HAP-1 (cell line): ENCODE results near the gene SLC38A8.

Source experiments
- DNase-seq, 2 experiments: peaks; one replicate each; pipeline ENCODE4 v3.0.0-alpha.2; 2016 to 2020; ENCODE audit warnings: low spot score in 2 of 2
- H3K27me3 ChIP-seq: fragments of 250-450 bp; sonication (Bioruptor Pico); 2 replicates; pipeline ENCODE4 v1.5.1; 2020; ENCODE audit warnings: low read depth, mild to moderate bottlenecking, moderate library complexity
- H3K36me3 ChIP-seq: fragments of 250-450 bp; sonication (Bioruptor Pico); replicated peaks from 2 replicates; pipeline ENCODE4 v1.5.1; 2020; ENCODE audit warnings: mild to moderate bottlenecking
- H3K4me1 ChIP-seq: fragments of 250-450 bp; sonication (Bioruptor Pico); 2 replicates; pipeline ENCODE4 v1.5.1; 2020; ENCODE audit warnings: mild to moderate bottlenecking
- H3K4me3 ChIP-seq: fragments of 250-450 bp; sonication (Bioruptor Pico); 2 replicates; pipeline ENCODE4 v1.5.1; 2020; ENCODE audit warnings: mild to moderate bottlenecking, moderate library complexity
- H3K9me3 ChIP-seq: fragments of 250-450 bp; sonication (Bioruptor Pico); 2 replicates; pipeline ENCODE4 v1.5.1; 2020; ENCODE audit warnings: mild to moderate bottlenecking, moderate library complexity
- in situ Hi-C: fragments of 300-500 bp; cut with MboI; formaldehyde crosslinking; loops from 3 replicates; pipeline ENCODE4 v1.14.3; 2020; ENCODE audit warnings: low sequenced_read_pairs, inconsistent platforms, mixed read lengths

The SLC38A8 gene

GRCh38 chr16:84042308-84042878, at the start of gene SLC38A8:
Gene SLC38A8 (minus strand): TSS chr16:84042795. CDS start chr16:84042157, 638 bp downstream.
- no peak within 1 kb of the TSS for H3K4me3 ChIP-seq
- H3K9me3 ChIP-seq, result no peaks in the 10 kb centered on the region
- H3K4me1 ChIP-seq, result no peaks in the 10 kb centered on the region
- DNase-seq, result no peak
- no peaks in the 10 kb centered on the region for H3K36me3 ChIP-seq
- 0 out of 2 replicates have a peak, but pooled peaks cover 3% of the 10 kb centered on the region for H3K27me3 ChIP-seq
- in situ Hi-C loops, result loop anchor here (10.0 kb wide), 1 partner anchor 68 kb away; no protein-coding TSS in a partner anchor

DNA sequence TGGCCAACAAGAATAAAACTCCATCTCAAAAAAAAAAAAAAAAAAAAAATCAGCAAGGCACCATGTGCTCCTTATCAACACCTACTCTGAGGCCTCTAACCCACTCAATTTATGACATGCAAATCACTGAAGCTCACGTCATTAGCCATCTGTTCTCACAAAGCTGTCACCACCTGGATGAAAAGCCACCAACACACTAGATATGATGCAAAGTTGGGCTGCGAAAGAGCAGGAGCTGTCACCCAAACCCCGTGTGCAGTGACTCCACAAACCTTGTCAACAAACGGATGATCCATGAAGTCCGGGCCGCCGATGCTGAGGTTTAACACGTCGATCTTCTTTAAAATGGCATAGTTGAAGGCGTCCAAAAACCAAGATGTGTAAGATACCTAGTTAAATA, 48.9 kb upstream of the SLC38A8 start:
- Histone ChIP-seq H3K36me3 (peaks cover 70% of the 10 kb centered on the region), H3K27me3 (no peaks in the 10 kb centered on the region), H3K4me1 (no peaks in the 10 kb centered on the region), H3K4me3 (no peak overlapping the region), H3K9me3 (no peaks in the 10 kb centered on the region)
- in situ Hi-C loops, result no loop called here
- DNase-seq, result no peak

GRCh38 chr16:84090211-84090610, 47.6 kb upstream of the SLC38A8 start:
- in situ Hi-C loops, result no loop called here
- Histone ChIP-seq H3K36me3 (peaks cover 69% of the 10 kb centered on the region), H3K4me1 (no peaks in the 10 kb centered on the region), H3K9me3 (no peaks in the 10 kb centered on the region), H3K4me3 (no peak overlapping the region), H3K27me3 (no peaks in the 10 kb centered on the region)
- DNase-seq, result no peak

DNA sequence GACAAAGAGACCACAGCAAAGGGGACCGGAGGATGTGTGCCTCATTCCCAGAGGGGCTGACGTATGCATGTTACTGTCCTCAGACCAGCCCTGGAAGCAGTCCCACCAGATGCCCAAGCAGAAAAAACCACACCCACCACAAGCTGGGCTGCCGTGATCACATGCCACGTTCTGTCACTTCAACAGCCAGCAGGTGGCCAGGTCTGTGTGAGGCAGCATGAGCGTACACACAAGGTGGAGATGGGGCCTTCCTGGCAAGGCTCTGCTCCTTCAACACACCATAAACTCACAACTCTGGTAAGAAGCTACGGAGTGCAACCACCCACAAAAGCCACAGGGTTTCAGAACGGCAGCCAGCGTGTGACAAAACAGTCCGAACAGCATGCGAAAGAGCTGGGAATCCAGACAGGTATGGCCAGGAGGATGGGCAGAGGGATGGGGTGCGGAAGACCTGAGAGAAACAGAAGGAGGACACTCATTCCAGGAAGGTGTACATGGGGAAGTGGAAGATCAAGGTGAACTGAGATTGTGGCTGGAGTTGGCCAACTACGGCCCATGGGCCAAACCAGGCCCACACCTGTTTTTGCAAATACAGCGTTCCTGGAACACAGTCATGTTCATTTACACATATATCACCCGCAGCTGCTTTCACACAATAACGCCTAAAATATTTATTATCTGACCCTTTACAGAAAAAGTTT, 46.2 kb upstream of the SLC38A8 start:
- Histone ChIP-seq H3K27me3 (no peaks in the 10 kb centered on the region), H3K9me3 (no peaks in the 10 kb centered on the region), H3K36me3 (peaks cover 72% of the 10 kb centered on the region), H3K4me3 (no peak overlapping the region), H3K4me1 (no peaks in the 10 kb centered on the region)
- no peak for DNase-seq
- in situ Hi-C loops, result loop anchor here (10.0 kb wide), 2 partner anchors 96 to 396 kb away; partner anchors contain the start of gene TAF1C

DNA sequence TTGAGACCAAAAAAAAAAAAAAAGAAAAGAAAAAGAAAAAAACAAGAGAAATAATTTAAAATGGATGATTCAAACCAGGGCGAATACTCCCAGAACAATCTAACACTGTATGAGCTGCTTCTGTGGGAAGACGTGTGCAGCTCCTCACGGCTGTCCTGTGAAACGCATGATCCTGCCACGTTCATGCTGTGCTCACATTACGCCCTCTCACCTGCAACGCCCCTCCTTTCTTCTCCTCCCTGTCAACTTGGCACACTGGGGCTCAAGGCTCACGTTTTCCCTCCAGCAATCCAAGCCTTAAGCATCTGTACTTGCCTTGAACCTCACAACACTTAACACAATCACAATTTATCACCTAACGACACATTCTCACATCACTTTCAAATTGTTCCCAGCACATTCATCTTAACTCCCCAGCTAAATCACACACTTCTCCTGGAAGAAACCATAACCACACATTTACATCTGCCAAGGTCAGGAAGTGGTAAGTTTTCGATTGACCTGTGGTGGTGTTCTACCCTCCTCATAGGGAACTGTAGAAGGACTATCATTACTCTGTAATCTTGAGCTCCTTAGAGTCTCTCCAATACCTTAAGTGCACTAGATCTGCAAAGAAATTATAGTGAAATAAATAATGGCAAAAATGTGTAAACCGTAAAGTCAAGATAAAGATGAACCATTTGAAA, 45.0 kb upstream of the SLC38A8 start:
- Histone ChIP-seq H3K4me1 (no peaks in the 10 kb centered on the region), H3K27me3 (no peaks in the 10 kb centered on the region), H3K9me3 (no peaks in the 10 kb centered on the region), H3K4me3 (no peak overlapping the region), H3K36me3 (peaks cover 64% of the 10 kb centered on the region)
- DNase-seq, result no peak
- in situ Hi-C loops, result loop anchor here (10.0 kb wide), 2 partner anchors 97 to 397 kb away; partner anchors contain the start of gene TAF1C

GRCh38 chr16:84087001-84087400, 44.4 kb upstream of the SLC38A8 start:
- Histone ChIP-seq H3K9me3 (no peaks in the 10 kb centered on the region), H3K4me3 (no peak overlapping the region), H3K27me3 (no peaks in the 10 kb centered on the region), H3K36me3 (peaks cover 69% of the 10 kb centered on the region), H3K4me1 (no peaks in the 10 kb centered on the region)
- DNase-seq, result no peak
- in situ Hi-C loops, result loop anchor here (10.0 kb wide), 2 partner anchors 98 to 398 kb away; partner anchors contain the start of gene TAF1C

DNA sequence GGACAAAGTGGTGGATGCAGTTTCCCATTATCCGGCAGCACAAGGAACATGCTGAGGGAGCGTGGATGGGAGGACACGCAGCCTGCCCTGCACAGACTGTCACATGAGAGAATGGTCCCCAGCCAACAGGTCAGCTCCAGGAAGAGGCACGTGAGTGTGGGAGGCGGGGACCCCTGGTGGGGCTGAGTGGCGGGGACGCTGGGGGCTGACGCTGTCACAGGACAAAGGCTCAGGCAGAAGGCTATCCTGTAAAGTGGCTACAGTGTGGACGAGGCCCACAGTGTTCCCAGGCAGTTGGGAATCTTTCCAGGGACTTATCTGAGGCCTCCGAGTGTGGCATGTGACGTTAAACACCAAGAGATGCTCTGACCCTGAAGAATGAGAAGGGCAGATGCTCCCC, 43.7 kb upstream of the SLC38A8 start:
- H3K4me1 ChIP-seq, result no peaks in the 10 kb centered on the region
- no peak overlapping the region for H3K4me3 ChIP-seq
- no peak for DNase-seq
- no peaks in the 10 kb centered on the region for H3K9me3 ChIP-seq
- H3K27me3 ChIP-seq, result no peaks in the 10 kb centered on the region
- in situ Hi-C loops, result loop anchor here (10.0 kb wide), 2 partner anchors 98 to 398 kb away; partner anchors contain the start of gene TAF1C
- peaks cover 68% of the 10 kb centered on the region for H3K36me3 ChIP-seq

DNA sequence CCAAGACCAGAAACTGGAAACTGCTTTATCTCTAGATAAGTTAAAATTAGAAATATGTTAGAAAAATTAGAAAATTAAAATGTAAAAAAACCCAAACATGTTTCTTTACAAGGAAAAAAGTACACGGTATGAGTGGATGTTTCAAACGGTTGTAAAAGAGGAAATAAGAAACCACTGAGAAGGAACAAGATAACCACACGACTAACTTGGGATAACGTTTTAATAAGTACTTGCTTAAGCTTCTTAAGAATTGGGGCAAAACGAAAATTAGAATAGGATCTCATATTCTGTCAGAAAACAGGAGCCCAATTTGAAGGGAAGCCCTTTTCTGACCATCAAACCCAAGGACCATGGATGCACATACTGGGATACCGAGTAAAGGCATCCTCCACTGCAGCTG, 43.2 kb upstream of the SLC38A8 start:
- H3K4me1 ChIP-seq, result no peaks in the 10 kb centered on the region
- no peak for DNase-seq
- H3K4me3 ChIP-seq, result no peak overlapping the region
- no peaks in the 10 kb centered on the region for H3K9me3 ChIP-seq
- H3K36me3 ChIP-seq, result peaks cover 73% of the 10 kb centered on the region
- no peaks in the 10 kb centered on the region for H3K27me3 ChIP-seq
- in situ Hi-C loops, result loop anchor here (10.0 kb wide), 2 partner anchors 99 to 399 kb away; partner anchors contain the start of gene TAF1C

GRCh38 chr16:84085271-84085667, 42.7 kb upstream of the SLC38A8 start:
- no peak for DNase-seq
- Histone ChIP-seq H3K9me3 (no peaks in the 10 kb centered on the region), H3K27me3 (no peaks in the 10 kb centered on the region), H3K4me1 (no peaks in the 10 kb centered on the region), H3K4me3 (no peak overlapping the region), H3K36me3 (peaks cover 75% of the 10 kb centered on the region)
- in situ Hi-C loops, result loop anchor here (10.0 kb wide), 2 partner anchors 100 to 400 kb away; partner anchors contain the start of gene TAF1C

DNA sequence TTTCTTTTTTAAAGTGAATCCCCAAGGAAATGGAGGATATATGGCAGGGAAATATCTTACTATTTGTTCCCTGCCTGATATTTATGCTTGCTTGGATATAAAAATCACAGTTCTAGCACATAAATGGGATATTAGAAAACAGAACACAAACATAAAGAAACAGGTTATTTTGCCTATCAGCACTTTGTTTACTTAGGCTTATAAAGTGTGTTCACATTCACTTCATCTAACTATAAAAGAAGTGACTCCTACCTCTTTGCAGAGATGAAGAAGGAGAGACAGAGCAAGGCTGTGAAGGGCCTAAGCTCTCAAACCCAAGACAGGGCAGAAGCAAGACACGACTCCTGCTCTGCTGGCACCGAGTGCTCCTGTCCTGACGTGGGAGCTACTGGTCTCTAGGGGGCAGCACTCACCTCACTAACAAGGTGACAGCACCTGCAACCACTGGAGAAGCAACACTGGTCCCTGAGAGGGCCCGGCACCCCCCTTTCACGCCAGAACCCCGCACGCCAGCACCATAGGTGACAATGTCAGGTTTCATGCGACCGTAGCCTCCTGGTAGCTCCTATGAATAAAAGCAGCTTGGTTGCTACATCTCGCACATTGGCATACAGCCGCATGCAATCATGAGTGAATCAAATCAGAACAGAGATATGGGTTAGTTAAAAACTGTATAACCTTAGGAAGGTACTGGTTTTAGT, 42.1 kb upstream of the SLC38A8 start:
- Histone ChIP-seq H3K4me1 (no peaks in the 10 kb centered on the region), H3K9me3 (no peaks in the 10 kb centered on the region), H3K36me3 (peaks cover 72% of the 10 kb centered on the region), H3K4me3 (no peak overlapping the region), H3K27me3 (no peaks in the 10 kb centered on the region)
- peak; percentile 48 to 82 for DNase-seq
- in situ Hi-C loops, result loop anchor here (10.0 kb wide), 2 partner anchors 100 to 400 kb away; partner anchors contain the start of gene TAF1C

GRCh38 chr16:84082835-84083569, 40.4 kb upstream of the SLC38A8 start:
- in situ Hi-C loops, result loop anchor here (10.0 kb wide), 2 partner anchors 102 to 402 kb away; partner anchors contain the start of gene TAF1C
- Histone ChIP-seq H3K4me1 (no peaks in the 10 kb centered on the region), H3K9me3 (no peaks in the 10 kb centered on the region), H3K36me3 (peaks cover 65% of the 10 kb centered on the region), H3K4me3 (no peak overlapping the region), H3K27me3 (no peaks in the 10 kb centered on the region)
- DNase-seq, result no peak

GRCh38 chr16:84082110-84082509, 39.5 kb upstream of the SLC38A8 start:
- H3K27me3 ChIP-seq, result no peaks in the 10 kb centered on the region
- H3K36me3 ChIP-seq, result peaks cover 59% of the 10 kb centered on the region
- H3K4me3 ChIP-seq, result no peak overlapping the region
- H3K4me1 ChIP-seq, result no peaks in the 10 kb centered on the region
- DNase-seq, result no peak
- H3K9me3 ChIP-seq, result no peaks in the 10 kb centered on the region
- in situ Hi-C loops, result loop anchor here (10.0 kb wide), 2 partner anchors 103 to 403 kb away; partner anchors contain the start of gene TAF1C
